SK-N-SH (cell line): ENCODE measurements around the gene RAPGEF3. TPM values are rescaled to one million over a fixed set of nuclear protein-coding genes. Genes with fewer than 3 reads are reported as not detected.

Experiments used
- CTCF ChIA-PET: fragments of 300-600, 350-600 bp; formaldehyde crosslinking; extraction: SDS; loops from one replicate; lab custom pipeline; 2021; lab: Yijun Ruan, JAX
- POLR2A ChIA-PET: fragments of 350-600 bp; sonication (Branson Sonifier 250); formaldehyde crosslinking; extraction: SDS; loops from one replicate; lab custom pipeline; 2020; ENCODE audit warnings: antibody characterized with exemption, inconsistent platforms; lab: Yijun Ruan, JAX
- DNase-seq: peaks from one replicate; pipeline ENCODE4 v3.0.0; 2012
- H2AFZ ChIP-seq: fragments of 200-600 bp; sonication (generic); 2 replicates; pipeline ENCODE4 v1.8.1; 2016; ENCODE audit warnings: antibody characterized with exemption, mild to moderate bottlenecking, low read depth
- H3F3A ChIP-seq: fragments of 200-600 bp; sonication (generic); replicated peaks from 2 replicates; pipeline ENCODE3; 2016; ENCODE audit warnings: antibody characterized with exemption, mild to moderate bottlenecking; ENCODE audit not compliant: insufficient read depth
- H3K27ac ChIP-seq, 2 experiments: fragments of 200-500 bp in 1 of 2; fragments of 200-600 bp in 1 of 2; sonication (Bioruptor generic) in 1 of 2; sonication (generic), shearing (Covaris generic) in 1 of 2; 2 replicates each; pipeline versions ENCODE4 v1.5.1 to v1.6.1; 2014 to 2016; ENCODE audit warnings: low read depth in 2 of 2, inconsistent platforms in 1 of 2, low read length in 1 of 2, mild to moderate bottlenecking in 1 of 2, mixed read lengths in 1 of 2
- H3K27me3 ChIP-seq: fragments of 200-600 bp; sonication (generic), shearing (Covaris generic); 2 replicates; pipeline ENCODE4 v1.6.1; 2016; ENCODE audit warnings: mixed run types; ENCODE audit not compliant: insufficient read depth
- H3K36me3 ChIP-seq, 2 experiments: fragments of 200-500 bp in 1 of 2; fragments of 200-600 bp in 1 of 2; sonication (Bioruptor generic) in 1 of 2; sonication (generic) in 1 of 2; replicated peaks in 1 of 2; 2 replicates each; pipeline versions ENCODE3 to v1.5.1; 2014 to 2016; ENCODE audit warnings: low read length in 1 of 2, mild to moderate bottlenecking in 1 of 2; ENCODE audit not compliant: insufficient read depth in 2 of 2, control insufficient read depth in 1 of 2
- H3K4me1 ChIP-seq, 2 experiments: fragments of 200-500 bp in 1 of 2; fragments of 200-600 bp in 1 of 2; sonication (Bioruptor generic) in 1 of 2; sonication (generic), shearing (Covaris generic) in 1 of 2; 2 replicates each; pipeline versions ENCODE4 v1.5.1 to v1.6.1; 2014 to 2016; ENCODE audit warnings: low read depth in 1 of 2, low read length in 1 of 2, mixed run types in 1 of 2; ENCODE audit not compliant: insufficient read depth in 2 of 2, control insufficient read depth in 1 of 2
- H3K4me2 ChIP-seq: fragments of 200-600 bp; sonication (generic), shearing (Covaris generic); 2 replicates; pipeline ENCODE4 v1.6.1; 2017; ENCODE audit warnings: mixed run types
- H3K4me3 ChIP-seq, 2 experiments: fragments of 200-500 bp in 1 of 2; fragments of 200-600 bp in 1 of 2; sonication (Bioruptor generic) in 1 of 2; sonication (generic), shearing (Covaris generic) in 1 of 2; 2 replicates each; pipeline versions ENCODE4 v1.5.1 to v1.8.1; 2014 to 2016; ENCODE audit warnings: low read depth in 2 of 2, inconsistent platforms in 1 of 2, low read length in 1 of 2, mild to moderate bottlenecking in 1 of 2, mixed read lengths in 1 of 2, moderate library complexity in 1 of 2
- H3K79me2 ChIP-seq: fragments of 200-600 bp; sonication (generic); 2 replicates; pipeline ENCODE4 v1.8.1; 2017; ENCODE audit warnings: mild to moderate bottlenecking; ENCODE audit not compliant: insufficient read depth
- H3K9ac ChIP-seq: fragments of 200-600 bp; sonication (generic); 2 replicates; pipeline ENCODE4 v1.6.1; 2017; ENCODE audit warnings: mixed run types
- H3K9me2 ChIP-seq: fragments of 200-600 bp; sonication (generic); 2 replicates; pipeline ENCODE4 v1.6.1; 2017; ENCODE audit warnings: mixed run types
- H3K9me3 ChIP-seq: fragments of 200-600 bp; sonication (generic); 2 replicates; pipeline ENCODE4 v1.6.1; 2017; ENCODE audit warnings: mixed run types, mild to moderate bottlenecking, moderate library complexity
- H4K20me1 ChIP-seq: fragments of 200-600 bp; sonication (generic); 2 replicates; pipeline ENCODE4 v1.6.1; 2017; ENCODE audit warnings: mild to moderate bottlenecking, mixed run types; ENCODE audit not compliant: insufficient read depth
- EP300 ChIP-seq, 2 experiments: IDR thresholded peaks; 2 replicates each; pipeline versions ENCODE4 v1.4.0 to v1.6.1; 2012; ENCODE audit warnings: borderline replicate concordance in 1 of 2, low read depth in 1 of 2, low read length in 1 of 2
- FOSL2 ChIP-seq: IDR thresholded peaks from 2 replicates; pipeline ENCODE4 v1.4.0; 2012; ENCODE audit warnings: low read depth, mild to moderate bottlenecking, moderate library complexity, borderline replicate concordance
- GABPA ChIP-seq: IDR thresholded peaks from 2 replicates; pipeline ENCODE4 v1.4.0; 2012; ENCODE audit warnings: low read depth, mild to moderate bottlenecking
- GATA2 ChIP-seq: sonication (generic); formaldehyde crosslinking; IDR thresholded peaks from 2 replicates; pipeline ENCODE4 v1.5.0; 2020; ENCODE audit warnings: mild to moderate bottlenecking, missing genetic modification reagents
- NFIC ChIP-seq: IDR thresholded peaks from 2 replicates; pipeline ENCODE4 v1.4.0; 2012; ENCODE audit warnings: borderline replicate concordance
- NRF1 ChIP-seq: IDR thresholded peaks from 2 replicates; pipeline ENCODE4 v1.6.1; 2012; ENCODE audit warnings: low read depth, mild to moderate bottlenecking, low read length
- RCOR1 ChIP-seq: fragments of 150-350 bp; IDR thresholded peaks from 2 replicates; pipeline ENCODE4 v1.6.1; 2017; ENCODE audit warnings: antibody characterized with exemption, low read length
- RXRA ChIP-seq: IDR thresholded peaks from 2 replicates; pipeline ENCODE4 v1.4.0; 2012; ENCODE audit warnings: low read depth, mild to moderate bottlenecking, borderline replicate concordance
- TAF1 ChIP-seq: IDR thresholded peaks from 2 replicates; pipeline ENCODE4 v1.6.1; 2012; ENCODE audit warnings: low read depth, mild to moderate bottlenecking, low read length, moderate library complexity, borderline replicate concordance
- TCF12 ChIP-seq: IDR thresholded peaks from 2 replicates; pipeline ENCODE4 v1.4.0; 2012
- YY1 ChIP-seq: IDR thresholded peaks from 2 replicates; pipeline ENCODE4 v1.4.0; 2012; ENCODE audit warnings: low read depth, mild to moderate bottlenecking
- WGBS: methylation state at CpG from one replicate; pipeline ENCODE4 v1.1.6; 2017; ENCODE audit warnings: low lambda C conversion rate; 5-methylcytosine and 5-hydroxymethylcytosine counted together
- polyA plus RNA-seq, 3 experiments: library from polyadenylated mRNA; depleted of rRNA; stranded (reverse); fragments of >200 nt; gene quantifications; 2 replicates each; pipeline ENCODE4 v1.2.3, GENCODE V29; 2012
- TF ChIP-seq, protein P1 (sequence below): IDR thresholded peaks from 2 replicates; pipeline ENCODE4 v1.6.1; 2012; ENCODE audit warnings: mild to moderate bottlenecking, low read depth, low read length, moderate library complexity
- TF ChIP-seq, protein P2 (sequence below): IDR thresholded peaks from 2 replicates; pipeline ENCODE4 v1.4.0; 2012; ENCODE audit warnings: low read depth, borderline replicate concordance
- TF ChIP-seq, protein P3 (sequence below): fragments of 150-350 bp; IDR thresholded peaks from 2 replicates; pipeline ENCODE4 v1.6.1; 2016; ENCODE audit warnings: mild to moderate bottlenecking, low read depth, low read length
- TF ChIP-seq, protein P4 (sequence below): fragments of 200-600 bp; sonication (generic); IDR thresholded peaks from 2 replicates; pipeline ENCODE4 v1.6.1; 2017; ENCODE audit warnings: antibody characterized with exemption, mild to moderate bottlenecking, moderate library complexity

Gene RAPGEF3
- polyA plus RNA-seq, 1 of the 3 experiments (the other 2 are of a cell fraction): 0.90 TPM

- ChIA-PET POLR2A (interaction anchor here (0.7 to 1.7 kb wide), 4 partner anchors 12 to 40 kb away, joined by 3 to 7 read pairs (median 3); partner anchors contain the start of gene RAPGEF3), CTCF (interaction anchor here (0.7 to 22.9 kb wide), 10 partner anchors 9 to 186 kb away, joined by 3 to 1294 read pairs (median 10); partner anchors contain the start of genes ENDOU, RAPGEF3, RPAP3 and TMEM106C)
- Histone ChIP-seq H4K20me1 (no peaks in the 10 kb centered on the region), H3K9me2 (no peaks in the 10 kb centered on the region), H3F3A (peaks cover 27% of the 10 kb centered on the region), H3K9ac (no peak overlapping the region), H3K36me3 (peaks cover 0 to 4% of the 10 kb centered on the region in 2 experiments), H3K9me3 (no peaks in the 10 kb centered on the region), H3K27ac (peak overlapping the region in 1 of 2 experiments; percentile 79; a peak in 2 of 4 replicates), H2AFZ (no peak overlapping the region), H3K4me1 (peaks cover 18 to 50% of the 10 kb centered on the region in 2 experiments; a peak in 3 of 4 replicates), H3K27me3 (no peaks in the 10 kb centered on the region), H3K79me2 (no peaks in the 10 kb centered on the region)
- WGBS: 33% methylated on average over 1 of the region's 1 CpG
- DNase-seq: no peak
- TF ChIP-seq, protein P1, sequence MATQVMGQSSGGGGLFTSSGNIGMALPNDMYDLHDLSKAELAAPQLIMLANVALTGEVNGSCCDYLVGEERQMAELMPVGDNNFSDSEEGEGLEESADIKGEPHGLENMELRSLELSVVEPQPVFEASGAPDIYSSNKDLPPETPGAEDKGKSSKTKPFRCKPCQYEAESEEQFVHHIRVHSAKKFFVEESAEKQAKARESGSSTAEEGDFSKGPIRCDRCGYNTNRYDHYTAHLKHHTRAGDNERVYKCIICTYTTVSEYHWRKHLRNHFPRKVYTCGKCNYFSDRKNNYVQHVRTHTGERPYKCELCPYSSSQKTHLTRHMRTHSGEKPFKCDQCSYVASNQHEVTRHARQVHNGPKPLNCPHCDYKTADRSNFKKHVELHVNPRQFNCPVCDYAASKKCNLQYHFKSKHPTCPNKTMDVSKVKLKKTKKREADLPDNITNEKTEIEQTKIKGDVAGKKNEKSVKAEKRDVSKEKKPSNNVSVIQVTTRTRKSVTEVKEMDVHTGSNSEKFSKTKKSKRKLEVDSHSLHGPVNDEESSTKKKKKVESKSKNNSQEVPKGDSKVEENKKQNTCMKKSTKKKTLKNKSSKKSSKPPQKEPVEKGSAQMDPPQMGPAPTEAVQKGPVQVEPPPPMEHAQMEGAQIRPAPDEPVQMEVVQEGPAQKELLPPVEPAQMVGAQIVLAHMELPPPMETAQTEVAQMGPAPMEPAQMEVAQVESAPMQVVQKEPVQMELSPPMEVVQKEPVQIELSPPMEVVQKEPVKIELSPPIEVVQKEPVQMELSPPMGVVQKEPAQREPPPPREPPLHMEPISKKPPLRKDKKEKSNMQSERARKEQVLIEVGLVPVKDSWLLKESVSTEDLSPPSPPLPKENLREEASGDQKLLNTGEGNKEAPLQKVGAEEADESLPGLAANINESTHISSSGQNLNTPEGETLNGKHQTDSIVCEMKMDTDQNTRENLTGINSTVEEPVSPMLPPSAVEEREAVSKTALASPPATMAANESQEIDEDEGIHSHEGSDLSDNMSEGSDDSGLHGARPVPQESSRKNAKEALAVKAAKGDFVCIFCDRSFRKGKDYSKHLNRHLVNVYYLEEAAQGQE: no peak
- TF ChIP-seq FOSL2 (no peak), EP300 (IDR thresholded peaks at IDR 0.05; ENCODE audit: borderline replicate concordance in 1 of 2, low read depth in 1 of 2, low read length in 1 of 2) (no peak), RXRA (no peak), YY1 (no peak), NFIC (no peak), NRF1 (no peak), TAF1 (no peak), TCF12 (no peak), GATA2 (no peak), RCOR1 (no peak), GABPA (no peak)
- TF ChIP-seq, protein P2, sequence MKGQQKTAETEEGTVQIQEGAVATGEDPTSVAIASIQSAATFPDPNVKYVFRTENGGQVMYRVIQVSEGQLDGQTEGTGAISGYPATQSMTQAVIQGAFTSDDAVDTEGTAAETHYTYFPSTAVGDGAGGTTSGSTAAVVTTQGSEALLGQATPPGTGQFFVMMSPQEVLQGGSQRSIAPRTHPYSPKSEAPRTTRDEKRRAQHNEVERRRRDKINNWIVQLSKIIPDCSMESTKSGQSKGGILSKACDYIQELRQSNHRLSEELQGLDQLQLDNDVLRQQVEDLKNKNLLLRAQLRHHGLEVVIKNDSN: no peak
- TF ChIP-seq, protein P3, sequence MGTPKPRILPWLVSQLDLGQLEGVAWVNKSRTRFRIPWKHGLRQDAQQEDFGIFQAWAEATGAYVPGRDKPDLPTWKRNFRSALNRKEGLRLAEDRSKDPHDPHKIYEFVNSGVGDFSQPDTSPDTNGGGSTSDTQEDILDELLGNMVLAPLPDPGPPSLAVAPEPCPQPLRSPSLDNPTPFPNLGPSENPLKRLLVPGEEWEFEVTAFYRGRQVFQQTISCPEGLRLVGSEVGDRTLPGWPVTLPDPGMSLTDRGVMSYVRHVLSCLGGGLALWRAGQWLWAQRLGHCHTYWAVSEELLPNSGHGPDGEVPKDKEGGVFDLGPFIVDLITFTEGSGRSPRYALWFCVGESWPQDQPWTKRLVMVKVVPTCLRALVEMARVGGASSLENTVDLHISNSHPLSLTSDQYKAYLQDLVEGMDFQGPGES: no peak
- TF ChIP-seq, protein P4, sequence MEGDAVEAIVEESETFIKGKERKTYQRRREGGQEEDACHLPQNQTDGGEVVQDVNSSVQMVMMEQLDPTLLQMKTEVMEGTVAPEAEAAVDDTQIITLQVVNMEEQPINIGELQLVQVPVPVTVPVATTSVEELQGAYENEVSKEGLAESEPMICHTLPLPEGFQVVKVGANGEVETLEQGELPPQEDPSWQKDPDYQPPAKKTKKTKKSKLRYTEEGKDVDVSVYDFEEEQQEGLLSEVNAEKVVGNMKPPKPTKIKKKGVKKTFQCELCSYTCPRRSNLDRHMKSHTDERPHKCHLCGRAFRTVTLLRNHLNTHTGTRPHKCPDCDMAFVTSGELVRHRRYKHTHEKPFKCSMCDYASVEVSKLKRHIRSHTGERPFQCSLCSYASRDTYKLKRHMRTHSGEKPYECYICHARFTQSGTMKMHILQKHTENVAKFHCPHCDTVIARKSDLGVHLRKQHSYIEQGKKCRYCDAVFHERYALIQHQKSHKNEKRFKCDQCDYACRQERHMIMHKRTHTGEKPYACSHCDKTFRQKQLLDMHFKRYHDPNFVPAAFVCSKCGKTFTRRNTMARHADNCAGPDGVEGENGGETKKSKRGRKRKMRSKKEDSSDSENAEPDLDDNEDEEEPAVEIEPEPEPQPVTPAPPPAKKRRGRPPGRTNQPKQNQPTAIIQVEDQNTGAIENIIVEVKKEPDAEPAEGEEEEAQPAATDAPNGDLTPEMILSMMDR: no peak
- TF ChIP-seq, all 33 proteins: peak for 0
- Histone ChIP-seq H3K4me3 (no peak overlapping the region), H3K4me2 (no peak overlapping the region)
Observed at GRCh38 chr12:47777151-47777550, 18.5 kb upstream of the RAPGEF3 start.
